G401.6 (cell line): ENCODE data around the gene USP7.
"Not testable (repeated sequence)": the region's sequence is repeated elsewhere in the genome, so short reads cannot be mapped to it uniquely, and the experiment has no call there.

ENCODE experiments used
- FAIRE-seq: peaks from 2 replicates; lab custom pipeline; 2012; peaks lifted over from hg19 to GRCh38; lab: Jason Lieb, UNC

USP7 gene

GRCh38 chr16:8877894-8878522 lies 85.7 kb downstream of the USP7 start:
- FAIRE-seq = no peak

GRCh38 chr16:8875317-8875716 lies 88.4 kb downstream of the USP7 start:
- not testable (repeated sequence) for FAIRE-seq

- no peak for FAIRE-seq
These were observed 89.3 kb downstream of the USP7 start for GRCh38 chr16:8874388-8874787.

- not testable (repeated sequence) for FAIRE-seq
These were observed 89.9 kb downstream of the USP7 start for GRCh38 chr16:8873866-8874195.

- no peak for FAIRE-seq
These were observed 90.5 kb downstream of the USP7 start for GRCh38 chr16:8872967-8873865.

- FAIRE-seq = no peak
These were observed 91.6 kb downstream of the USP7 start for GRCh38 chr16:8872071-8872470.

- not testable (repeated sequence) for FAIRE-seq
These were observed 93.8 kb downstream of the USP7 start for GRCh38 chr16:8869988-8870241.

- FAIRE-seq = no peak
These were observed 94.3 kb downstream of the USP7 start for GRCh38 chr16:8869212-8869987.

- FAIRE-seq = no peak
These were observed 95.1 kb downstream of the USP7 start, which contains the start of gene CARHSP1 for GRCh38 chr16:8868416-8869211. Gene CARHSP1 (minus strand): TSS chr16:8869006. CDS start chr16:8859328, 9,678 bp downstream.

GRCh38 chr16:8867932-8868415 lies 95.7 kb downstream of the USP7 start:
- no peak for FAIRE-seq

GRCh38 chr16:8867216-8867931 lies 96.3 kb downstream of the USP7 start:
- FAIRE-seq = no peak

- FAIRE-seq = no peak
These were observed 96.9 kb downstream of the USP7 start for GRCh38 chr16:8866884-8867215.

GRCh38 chr16:8866118-8866883 lies 97.4 kb downstream of the USP7 start:
- FAIRE-seq = no peak

GRCh38 chr16:8865145-8865882 lies 98.4 kb downstream of the USP7 start:
- FAIRE-seq = no peak

- no peak for FAIRE-seq
These were observed 99.1 kb downstream of the USP7 start for GRCh38 chr16:8864480-8865110.

- no peak for FAIRE-seq
These were observed 99.9 kb downstream of the USP7 start for GRCh38 chr16:8863594-8864424.

GRCh38 chr16:8862309-8863130 lies 101.2 kb downstream of the USP7 start:
- no peak for FAIRE-seq
